ENCODE results near the gene SH2B2.
"Not testable (repeated sequence)": the region's sequence is repeated elsewhere in the genome, so short reads cannot be mapped to it uniquely, and the experiment has no call there.

GRCh38 chr7:102340599-102341368 lies 54.1 kb downstream of the SH2B2 start:
- not testable (repeated sequence) for TF ChIP-seq CTCF (IDR thresholded peaks at IDR 0.05; ENCODE audit: borderline replicate concordance, extremely low read depth, low read length, poor library complexity, severe bottlenecking); EZH2 (IDR thresholded peaks at IDR 0.05; ENCODE audit: borderline replicate concordance, low read depth, low read length, severe bottlenecking)

All from DND-41 (cell line).